Spinal cord (tissue), 10 donors: ENCODE results near the gene MRTFA. TPM values are rescaled to one million over a fixed set of nuclear protein-coding genes. Genes with fewer than 3 reads are reported as not detected.
A peak's percentile ranks its signal among the peaks of the same experiment; 100 is the strongest.
"Not testable (repeated sequence)": the region's sequence is repeated elsewhere in the genome, so short reads cannot be mapped to it uniquely, and the experiment has no call there.

Experiments
- DNase-seq, 6 donors: peaks; one replicate each; pipeline versions ENCODE4 v3.0.0 to v3.0.0-alpha.2; 2013 to 2015; ENCODE audit warnings: low spot score in 6 of 6, low read depth in 4 of 6
- H3K27ac ChIP-seq: one replicate; pipeline ENCODE4 v1.5.1; 2013; ENCODE audit warnings: low read depth, low read length, control low read depth
- H3K27me3 ChIP-seq: one replicate; pipeline ENCODE4 v1.6.1; 2013; ENCODE audit warnings: low read length; ENCODE audit not compliant: control insufficient read depth, insufficient read depth
- H3K36me3 ChIP-seq: one replicate; pipeline ENCODE4 v1.6.1; 2013; ENCODE audit warnings: low read length; ENCODE audit not compliant: control insufficient read depth, insufficient read depth
- H3K4me1 ChIP-seq: one replicate; pipeline ENCODE4 v1.6.1; 2013; ENCODE audit warnings: low read length; ENCODE audit not compliant: control insufficient read depth, insufficient read depth
- H3K4me3 ChIP-seq: one replicate; pipeline ENCODE4 v1.5.1; 2013; ENCODE audit warnings: low read depth, low read length, control low read depth
- H3K9me3 ChIP-seq: one replicate; pipeline ENCODE4 v1.6.1; 2013; ENCODE audit warnings: low read length; ENCODE audit not compliant: control insufficient read depth, insufficient read depth
- WGBS: methylation state at CpG from one replicate; pipeline ENCODE4 v1.1.5; 2013; ENCODE audit warnings: missing lambda C conversion rate; ENCODE audit not compliant: insufficient coverage; 5-methylcytosine and 5-hydroxymethylcytosine counted together
- polyA plus RNA-seq, 2 donors: library from polyadenylated mRNA; unstranded; fragments of 120-200 nt; gene quantifications; one replicate each; pipeline ENCODE4 v1.2.1, GENCODE V29; 2013; ENCODE audit not compliant: insufficient read length in 2 of 2
- total RNA-seq, 2 donors: library from RNA; depleted of rRNA in 1 of 2; stranded (reverse); fragments of 120-200 nt in 1 of 2; fragments of >200 nt in 1 of 2; gene quantifications; one replicate each; pipeline versions ENCODE4 v1.2.3 to v1.2.4, GENCODE V29; 2013 to 2014
- donor health status: healthy.

Gene MRTFA
- total and polyA plus RNA-seq, 4 donors, result 19.2 to 42.0 (median 34.0) TPM

DNA sequence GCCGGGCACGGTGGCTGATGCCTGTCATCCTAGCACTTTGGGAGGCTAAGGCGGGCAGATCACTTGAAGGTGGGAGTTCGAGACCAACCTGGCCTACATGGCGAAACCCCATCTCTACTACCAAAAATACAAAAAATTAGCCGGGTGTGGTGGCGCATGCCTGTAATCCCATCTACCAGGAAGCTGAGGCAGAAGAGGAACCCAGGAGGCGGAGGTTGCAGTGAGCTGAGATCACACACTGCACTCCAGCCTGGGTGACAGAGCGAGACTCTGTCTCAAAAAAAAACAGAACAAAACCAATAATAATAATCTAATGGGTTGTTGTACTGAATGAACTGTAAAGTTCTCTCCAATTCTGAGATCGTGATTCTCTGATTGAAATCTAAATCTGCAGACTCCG, 258.1 kb downstream of the MRTFA start:
- not testable (repeated sequence) for H3K4me1 ChIP-seq, H3K9me3 ChIP-seq, DNase-seq, H3K27me3 ChIP-seq, H3K36me3 ChIP-seq, H3K4me3 ChIP-seq, H3K27ac ChIP-seq
- 100% methylated on average over 5 of the region's 11 CpGs for WGBS

- H3K4me3 ChIP-seq, result no peak overlapping the region
- 100% methylated on average over 1 of the region's 2 CpGs for WGBS
- DNase-seq, result no peak
- no peaks in the 10 kb centered on the region for H3K4me1 ChIP-seq
- H3K9me3 ChIP-seq, result no peaks in the 10 kb centered on the region
- no peaks in the 10 kb centered on the region for H3K27me3 ChIP-seq
- H3K27ac ChIP-seq, result no peak overlapping the region
- H3K36me3 ChIP-seq, result peaks cover 2% of the 10 kb centered on the region
Observed at GRCh38 chr22:40377931-40378330, 258.6 kb downstream of the MRTFA start.

DNA sequence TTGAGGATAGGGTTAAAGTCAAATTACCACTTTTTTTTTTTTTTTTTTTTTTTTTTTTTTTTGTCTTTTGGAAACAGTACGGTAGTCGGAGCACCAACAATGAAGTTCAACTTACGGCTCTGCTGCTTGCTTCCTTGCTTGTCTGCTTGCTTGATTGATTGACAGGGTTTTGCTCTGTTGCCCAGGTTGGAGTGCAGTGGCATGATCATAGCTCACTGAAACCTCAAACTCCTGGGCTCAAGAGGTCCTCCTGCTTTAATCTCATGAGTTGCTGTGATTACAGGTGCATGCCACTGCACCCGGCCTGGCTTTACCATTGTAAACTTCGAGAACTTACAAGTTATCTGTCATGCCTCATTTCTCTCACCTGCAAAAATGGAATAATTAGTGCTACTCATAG, 260.4 kb downstream of the MRTFA start:
- no peaks in the 10 kb centered on the region for H3K9me3 ChIP-seq
- 100% methylated on average over 2 of the region's 5 CpGs for WGBS

GRCh38 chr22:40374567-40374966, 262.0 kb downstream of the MRTFA start:
- H3K27me3 ChIP-seq, result no peaks in the 10 kb centered on the region
- no peak overlapping the region for H3K27ac ChIP-seq

More for the DNA sequence above, 260.4 kb downstream of the MRTFA start:
- Histone ChIP-seq H3K27ac (no peak overlapping the region), H3K36me3 (peaks cover 2% of the 10 kb centered on the region), H3K4me1 (peaks cover 5% of the 10 kb centered on the region), H3K27me3 (no peaks in the 10 kb centered on the region), H3K4me3 (no peak overlapping the region)
- DNase-seq, result no peak

DNA sequence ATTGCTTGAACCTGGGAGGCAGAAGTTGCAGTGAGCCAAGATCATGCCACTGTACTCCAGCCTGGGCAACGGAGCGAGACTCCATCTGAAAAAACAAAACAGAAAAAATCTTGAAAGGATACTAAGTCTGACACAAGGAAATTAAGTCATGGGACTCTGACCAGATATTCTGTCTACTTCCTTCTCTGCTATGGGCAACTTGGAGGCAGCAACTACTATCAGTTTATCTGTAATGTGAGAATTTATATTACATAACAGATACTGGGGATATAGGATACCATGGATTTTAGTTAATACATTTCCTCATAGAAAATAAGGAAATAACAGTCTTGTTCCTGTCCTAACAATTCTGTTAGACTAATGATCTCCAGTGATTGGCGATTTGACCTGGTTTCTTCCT, 267.7 kb downstream of the MRTFA start:
- Histone ChIP-seq H3K9me3 (no peaks in the 10 kb centered on the region), H3K36me3 (peaks cover 27% of the 10 kb centered on the region), H3K4me3 (no peak overlapping the region), H3K27me3 (no peaks in the 10 kb centered on the region), H3K4me1 (peaks cover 8% of the 10 kb centered on the region), H3K27ac (no peak overlapping the region)
- WGBS, result 75% methylated on average over 2 of the region's 3 CpGs
- DNase-seq, result no peak

More at GRCh38 chr22:40374567-40374966, 262.0 kb downstream of the MRTFA start:
- WGBS, result 93% methylated on average over 7 of the region's 8 CpGs
- H3K4me1 ChIP-seq, result peaks cover 8% of the 10 kb centered on the region
- DNase-seq, result no peak
- H3K4me3 ChIP-seq, result no peak overlapping the region
- peaks cover 3% of the 10 kb centered on the region for H3K36me3 ChIP-seq
- no peaks in the 10 kb centered on the region for H3K9me3 ChIP-seq

- no peak overlapping the region for H3K4me3 ChIP-seq
- peak in 2 of 6 donors; percentile 3 to 39 for DNase-seq
- H3K9me3 ChIP-seq, result no peaks in the 10 kb centered on the region
- peaks cover 31% of the 10 kb centered on the region for H3K36me3 ChIP-seq
- no peaks in the 10 kb centered on the region for H3K27me3 ChIP-seq
- H3K4me1 ChIP-seq, result peaks cover 8% of the 10 kb centered on the region
- 86% methylated on average over 4 of the region's 6 CpGs for WGBS
- H3K27ac ChIP-seq, result no peak overlapping the region
Observed at GRCh38 chr22:40368016-40368415, 268.5 kb downstream of the MRTFA start.

- H3K4me3 ChIP-seq, result no peak overlapping the region
- peaks cover 37% of the 10 kb centered on the region for H3K36me3 ChIP-seq
- H3K27ac ChIP-seq, result no peak overlapping the region
- no peaks in the 10 kb centered on the region for H3K9me3 ChIP-seq
- H3K4me1 ChIP-seq, result peaks cover 8% of the 10 kb centered on the region
- H3K27me3 ChIP-seq, result no peaks in the 10 kb centered on the region
- DNase-seq, result no peak
- WGBS, result 67% methylated on average over 1 of the region's 6 CpGs
Observed at GRCh38 chr22:40367342-40367741, 269.2 kb downstream of the MRTFA start.

GRCh38 chr22:40366068-40366467, 270.5 kb downstream of the MRTFA start:
- 100% methylated on average over 2 of the region's 2 CpGs for WGBS
- peaks cover 48% of the 10 kb centered on the region for H3K36me3 ChIP-seq
- no peak for DNase-seq

GRCh38 chr22:40364431-40364830, 272.1 kb downstream of the MRTFA start:
- no peaks in the 10 kb centered on the region for H3K4me1 ChIP-seq
- peaks cover 60% of the 10 kb centered on the region for H3K36me3 ChIP-seq
- no peak for DNase-seq
- H3K4me3 ChIP-seq, result no peak overlapping the region
- H3K9me3 ChIP-seq, result no peaks in the 10 kb centered on the region
- H3K27me3 ChIP-seq, result no peaks in the 10 kb centered on the region
- WGBS, result 91% methylated on average over 1 of the region's 1 CpG
- H3K27ac ChIP-seq, result no peak overlapping the region

More at GRCh38 chr22:40366068-40366467, 270.5 kb downstream of the MRTFA start:
- Histone ChIP-seq H3K27me3 (no peaks in the 10 kb centered on the region), H3K4me3 (no peak overlapping the region), H3K27ac (no peak overlapping the region), H3K9me3 (no peaks in the 10 kb centered on the region), H3K4me1 (peaks cover 3% of the 10 kb centered on the region)

DNA sequence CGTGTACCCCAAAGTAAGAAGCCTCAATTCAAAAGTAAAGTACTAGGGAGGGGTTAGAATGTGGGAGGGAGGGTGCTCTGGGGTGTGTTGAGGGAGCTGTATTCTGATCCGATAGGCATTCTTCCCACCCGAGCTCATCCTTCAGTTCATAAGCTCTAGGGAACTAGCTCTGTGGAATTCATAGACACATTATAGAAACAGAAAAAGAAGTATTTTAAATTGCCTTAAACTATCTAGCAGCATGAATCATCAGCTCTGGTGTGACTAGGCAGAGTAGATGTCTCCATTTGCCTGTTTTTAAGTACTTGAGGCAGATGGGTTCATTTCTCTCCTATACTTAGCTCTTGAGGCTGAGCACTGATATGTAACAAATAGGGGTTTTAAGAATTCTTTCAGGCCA, 273.5 kb downstream of the MRTFA start:
- DNase-seq, result no peak
- Histone ChIP-seq H3K4me1 (no peaks in the 10 kb centered on the region), H3K4me3 (no peak overlapping the region), H3K27me3 (no peaks in the 10 kb centered on the region), H3K27ac (no peak overlapping the region), H3K9me3 (no peaks in the 10 kb centered on the region), H3K36me3 (peaks cover 70% of the 10 kb centered on the region)
- WGBS, result no CpG with 5 or more reads among the region's 3 CpGs
